Gastroesophageal sphincter (tissue), 3 donors: ENCODE results near the gene TNFAIP8L3.

ENCODE experiments used
- POLR2AphosphoS5 ChIP-seq: sonication (generic); formaldehyde crosslinking; IDR thresholded peaks from one replicate; pipeline ENCODE4 v1.6.1; 2017; ENCODE audit warnings: antibody characterized with exemption
- TF ChIP-seq, protein P1 (sequence below), 4 experiments: fragments of 200-600 bp in 2 of 4; fragments of 450-650 bp in 2 of 4; sonication (generic) in 1 of 4; IDR thresholded peaks; one replicate each; pipeline ENCODE4 v1.5.1; 2017 to 2019; ENCODE audit warnings: antibody characterized with exemption in 4 of 4, mild to moderate bottlenecking in 2 of 4, moderate library complexity in 2 of 4

DNA sequence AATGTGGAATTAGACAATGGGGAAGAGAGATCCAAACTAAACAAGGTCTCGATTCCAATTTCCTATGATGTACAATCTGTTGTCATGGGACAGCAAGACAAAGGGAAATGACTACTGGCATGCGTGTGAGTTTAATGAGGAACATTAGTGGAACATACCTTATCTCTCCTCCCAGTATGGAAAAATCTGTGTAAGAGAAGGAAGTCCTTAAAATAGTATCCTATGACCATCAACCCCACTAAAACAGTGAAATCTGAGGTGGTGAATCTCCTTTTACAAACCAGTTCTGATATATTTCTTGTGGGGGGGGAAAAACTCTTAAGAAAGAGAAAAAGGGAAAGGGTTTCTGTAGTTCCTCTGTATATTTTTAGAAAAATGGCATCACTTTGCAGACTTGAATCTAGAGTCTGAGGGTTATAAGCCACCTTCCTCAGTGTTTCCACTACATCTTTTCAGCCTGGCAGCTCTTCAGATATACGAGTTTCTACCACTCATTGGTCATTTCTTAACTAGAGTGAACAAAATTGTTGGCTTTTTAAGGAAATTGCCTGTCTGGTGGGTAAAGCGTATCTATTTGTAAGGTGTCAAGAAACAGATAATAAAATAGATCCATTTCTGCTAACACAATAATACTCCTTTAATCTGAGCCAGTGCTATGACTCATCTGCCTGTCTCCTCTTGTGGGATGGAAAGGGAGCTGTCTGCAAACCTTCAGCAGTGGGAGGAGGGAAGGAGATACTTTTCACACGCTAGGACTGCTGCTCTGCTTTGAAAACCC is 3.0 kb upstream of the TNFAIP8L3 start:
- TF ChIP-seq POLR2AphosphoS5: no peak
- TF ChIP-seq, protein P1, sequence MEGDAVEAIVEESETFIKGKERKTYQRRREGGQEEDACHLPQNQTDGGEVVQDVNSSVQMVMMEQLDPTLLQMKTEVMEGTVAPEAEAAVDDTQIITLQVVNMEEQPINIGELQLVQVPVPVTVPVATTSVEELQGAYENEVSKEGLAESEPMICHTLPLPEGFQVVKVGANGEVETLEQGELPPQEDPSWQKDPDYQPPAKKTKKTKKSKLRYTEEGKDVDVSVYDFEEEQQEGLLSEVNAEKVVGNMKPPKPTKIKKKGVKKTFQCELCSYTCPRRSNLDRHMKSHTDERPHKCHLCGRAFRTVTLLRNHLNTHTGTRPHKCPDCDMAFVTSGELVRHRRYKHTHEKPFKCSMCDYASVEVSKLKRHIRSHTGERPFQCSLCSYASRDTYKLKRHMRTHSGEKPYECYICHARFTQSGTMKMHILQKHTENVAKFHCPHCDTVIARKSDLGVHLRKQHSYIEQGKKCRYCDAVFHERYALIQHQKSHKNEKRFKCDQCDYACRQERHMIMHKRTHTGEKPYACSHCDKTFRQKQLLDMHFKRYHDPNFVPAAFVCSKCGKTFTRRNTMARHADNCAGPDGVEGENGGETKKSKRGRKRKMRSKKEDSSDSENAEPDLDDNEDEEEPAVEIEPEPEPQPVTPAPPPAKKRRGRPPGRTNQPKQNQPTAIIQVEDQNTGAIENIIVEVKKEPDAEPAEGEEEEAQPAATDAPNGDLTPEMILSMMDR (IDR thresholded peaks at IDR 0.05): no peak
